ENCODE data around the gene UACA. TPM values are rescaled to one million over a fixed set of nuclear protein-coding genes. Genes with fewer than 3 reads are reported as not detected.

The UACA gene
- polyA plus RNA-seq, 1 of the 3 experiments (the other 2 are of a cell fraction) = 35.9 TPM

DNA sequence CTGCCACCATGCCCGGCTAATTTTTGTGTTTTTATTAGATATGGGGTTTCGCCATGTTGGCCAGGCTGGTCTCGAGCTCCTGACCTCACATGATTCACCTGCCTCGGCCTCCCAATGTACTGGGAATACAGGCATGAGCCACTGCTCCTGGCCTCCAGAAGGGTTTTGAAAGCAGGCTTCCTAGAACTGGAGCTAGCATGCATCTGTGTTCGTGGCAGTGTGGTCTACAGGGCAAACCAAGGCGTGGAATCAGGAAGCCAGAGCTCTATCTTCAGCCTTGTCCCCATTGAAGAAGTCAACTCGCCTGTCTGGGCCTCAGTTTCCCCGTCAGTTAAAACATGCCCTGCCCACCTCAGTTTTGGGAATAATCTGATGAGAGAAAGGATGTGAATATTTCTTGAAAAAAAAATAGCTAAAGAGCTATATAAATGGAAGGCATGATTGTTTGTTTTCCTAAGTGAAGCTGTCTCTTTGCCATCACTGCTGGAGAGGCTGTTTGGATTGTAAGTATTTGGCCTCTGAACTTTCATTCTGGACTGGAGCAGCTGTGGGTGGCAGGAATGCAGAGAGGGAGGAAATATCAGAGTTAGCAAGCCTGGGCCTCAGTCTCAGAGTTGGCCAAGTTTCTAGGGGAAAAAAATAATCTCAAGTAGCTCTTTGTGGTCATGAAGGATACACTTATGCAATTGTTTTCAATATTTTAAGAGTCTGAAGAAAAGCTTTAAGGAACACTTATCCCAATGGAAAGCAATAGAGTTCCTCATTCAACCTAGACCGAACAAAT lies 36.5 kb upstream of the UACA start (continued):
- TF ChIP-seq RAD21 (IDR thresholded peaks at IDR 0.05; ENCODE audit: low read length) (no peak), CHD2 (IDR thresholded peaks at IDR 0.05; ENCODE audit: low read length, partially characterized antibody) (no peak), POLR2AphosphoS5 (IDR thresholded peaks at IDR 0.05; ENCODE audit: low read depth, low read length) (peak; percentile 61; the same call in 1 of the 2 replicates), JUND (IDR thresholded peaks at IDR 0.05) (peak; percentile 72), MXI1 (IDR thresholded peaks at IDR 0.05; ENCODE audit: low read depth, low read length) (no peak), TEAD4 (IDR thresholded peaks at IDR 0.05; ENCODE audit: borderline replicate concordance, insufficient read depth) (peak; percentile 88)
- TF ChIP-seq, protein P1, sequence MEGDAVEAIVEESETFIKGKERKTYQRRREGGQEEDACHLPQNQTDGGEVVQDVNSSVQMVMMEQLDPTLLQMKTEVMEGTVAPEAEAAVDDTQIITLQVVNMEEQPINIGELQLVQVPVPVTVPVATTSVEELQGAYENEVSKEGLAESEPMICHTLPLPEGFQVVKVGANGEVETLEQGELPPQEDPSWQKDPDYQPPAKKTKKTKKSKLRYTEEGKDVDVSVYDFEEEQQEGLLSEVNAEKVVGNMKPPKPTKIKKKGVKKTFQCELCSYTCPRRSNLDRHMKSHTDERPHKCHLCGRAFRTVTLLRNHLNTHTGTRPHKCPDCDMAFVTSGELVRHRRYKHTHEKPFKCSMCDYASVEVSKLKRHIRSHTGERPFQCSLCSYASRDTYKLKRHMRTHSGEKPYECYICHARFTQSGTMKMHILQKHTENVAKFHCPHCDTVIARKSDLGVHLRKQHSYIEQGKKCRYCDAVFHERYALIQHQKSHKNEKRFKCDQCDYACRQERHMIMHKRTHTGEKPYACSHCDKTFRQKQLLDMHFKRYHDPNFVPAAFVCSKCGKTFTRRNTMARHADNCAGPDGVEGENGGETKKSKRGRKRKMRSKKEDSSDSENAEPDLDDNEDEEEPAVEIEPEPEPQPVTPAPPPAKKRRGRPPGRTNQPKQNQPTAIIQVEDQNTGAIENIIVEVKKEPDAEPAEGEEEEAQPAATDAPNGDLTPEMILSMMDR (IDR thresholded peaks at IDR 0.05) = no peak

DNA sequence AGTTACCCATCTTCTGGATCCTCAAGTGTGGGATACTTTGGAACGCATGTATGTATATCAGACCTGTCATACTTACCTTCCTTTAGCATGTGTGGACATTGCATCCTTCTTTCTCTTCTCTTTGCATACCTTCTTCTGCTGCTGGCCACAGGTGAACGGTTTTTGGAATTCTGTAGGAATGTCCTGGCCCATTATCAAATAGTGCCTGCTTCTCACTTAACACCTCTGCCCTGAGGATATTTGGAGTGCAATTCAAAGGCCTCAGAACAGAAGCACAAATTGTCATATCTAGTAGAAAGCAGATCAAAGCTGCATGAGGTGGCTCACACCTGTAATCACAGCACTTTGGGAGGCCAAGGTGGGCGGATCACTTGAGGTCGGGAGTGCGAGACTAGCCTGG lies 34.1 kb upstream of the UACA start:
- no peaks in the 10 kb centered on the region for H3K27me3 ChIP-seq (ENCODE audit: insufficient read depth)
- no peak for TF ChIP-seq MXI1 (IDR thresholded peaks at IDR 0.05; ENCODE audit: low read depth, low read length)
- TF ChIP-seq, protein P2, sequence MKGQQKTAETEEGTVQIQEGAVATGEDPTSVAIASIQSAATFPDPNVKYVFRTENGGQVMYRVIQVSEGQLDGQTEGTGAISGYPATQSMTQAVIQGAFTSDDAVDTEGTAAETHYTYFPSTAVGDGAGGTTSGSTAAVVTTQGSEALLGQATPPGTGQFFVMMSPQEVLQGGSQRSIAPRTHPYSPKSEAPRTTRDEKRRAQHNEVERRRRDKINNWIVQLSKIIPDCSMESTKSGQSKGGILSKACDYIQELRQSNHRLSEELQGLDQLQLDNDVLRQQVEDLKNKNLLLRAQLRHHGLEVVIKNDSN (IDR thresholded peaks at IDR 0.05; ENCODE audit: borderline replicate concordance, low read depth) = no peak
- TF ChIP-seq FOSL2 (IDR thresholded peaks at IDR 0.05; ENCODE audit: borderline replicate concordance, low read depth) = no peak
- TF ChIP-seq CHD2 (IDR thresholded peaks at IDR 0.05; ENCODE audit: low read length, partially characterized antibody) = no peak
- no peak for TF ChIP-seq ELF1 (IDR thresholded peaks at IDR 0.05)
- TF ChIP-seq JUND (IDR thresholded peaks at IDR 0.05) = no peak
- TF ChIP-seq EP300 (IDR thresholded peaks at IDR 0.05; ENCODE audit: borderline replicate concordance in 1 of 2, low read depth in 1 of 2, low read length in 1 of 2) = no peak
- TF ChIP-seq SIN3A (IDR thresholded peaks at IDR 0.05; ENCODE audit: borderline replicate concordance, low read depth, low read length) = no peak
- no peak for TF ChIP-seq TEAD4 (IDR thresholded peaks at IDR 0.05; ENCODE audit: borderline replicate concordance, insufficient read depth)
- TF ChIP-seq, protein P3, sequence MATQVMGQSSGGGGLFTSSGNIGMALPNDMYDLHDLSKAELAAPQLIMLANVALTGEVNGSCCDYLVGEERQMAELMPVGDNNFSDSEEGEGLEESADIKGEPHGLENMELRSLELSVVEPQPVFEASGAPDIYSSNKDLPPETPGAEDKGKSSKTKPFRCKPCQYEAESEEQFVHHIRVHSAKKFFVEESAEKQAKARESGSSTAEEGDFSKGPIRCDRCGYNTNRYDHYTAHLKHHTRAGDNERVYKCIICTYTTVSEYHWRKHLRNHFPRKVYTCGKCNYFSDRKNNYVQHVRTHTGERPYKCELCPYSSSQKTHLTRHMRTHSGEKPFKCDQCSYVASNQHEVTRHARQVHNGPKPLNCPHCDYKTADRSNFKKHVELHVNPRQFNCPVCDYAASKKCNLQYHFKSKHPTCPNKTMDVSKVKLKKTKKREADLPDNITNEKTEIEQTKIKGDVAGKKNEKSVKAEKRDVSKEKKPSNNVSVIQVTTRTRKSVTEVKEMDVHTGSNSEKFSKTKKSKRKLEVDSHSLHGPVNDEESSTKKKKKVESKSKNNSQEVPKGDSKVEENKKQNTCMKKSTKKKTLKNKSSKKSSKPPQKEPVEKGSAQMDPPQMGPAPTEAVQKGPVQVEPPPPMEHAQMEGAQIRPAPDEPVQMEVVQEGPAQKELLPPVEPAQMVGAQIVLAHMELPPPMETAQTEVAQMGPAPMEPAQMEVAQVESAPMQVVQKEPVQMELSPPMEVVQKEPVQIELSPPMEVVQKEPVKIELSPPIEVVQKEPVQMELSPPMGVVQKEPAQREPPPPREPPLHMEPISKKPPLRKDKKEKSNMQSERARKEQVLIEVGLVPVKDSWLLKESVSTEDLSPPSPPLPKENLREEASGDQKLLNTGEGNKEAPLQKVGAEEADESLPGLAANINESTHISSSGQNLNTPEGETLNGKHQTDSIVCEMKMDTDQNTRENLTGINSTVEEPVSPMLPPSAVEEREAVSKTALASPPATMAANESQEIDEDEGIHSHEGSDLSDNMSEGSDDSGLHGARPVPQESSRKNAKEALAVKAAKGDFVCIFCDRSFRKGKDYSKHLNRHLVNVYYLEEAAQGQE (IDR thresholded peaks at IDR 0.05; ENCODE audit: low read depth, low read length) = no peak
- TF ChIP-seq RXRA (IDR thresholded peaks at IDR 0.05; ENCODE audit: borderline replicate concordance, low read depth) = no peak
- TF ChIP-seq, protein P4, sequence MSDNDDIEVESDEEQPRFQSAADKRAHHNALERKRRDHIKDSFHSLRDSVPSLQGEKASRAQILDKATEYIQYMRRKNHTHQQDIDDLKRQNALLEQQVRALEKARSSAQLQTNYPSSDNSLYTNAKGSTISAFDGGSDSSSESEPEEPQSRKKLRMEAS (IDR thresholded peaks at IDR 0.05; ENCODE audit: low read depth) = no peak
- TF ChIP-seq RAD21 (IDR thresholded peaks at IDR 0.05; ENCODE audit: low read length) = no peak
- no peak for TF ChIP-seq MEF2A (IDR thresholded peaks at IDR 0.05; ENCODE audit: borderline replicate concordance, low read depth)
- TF ChIP-seq, protein P5, sequence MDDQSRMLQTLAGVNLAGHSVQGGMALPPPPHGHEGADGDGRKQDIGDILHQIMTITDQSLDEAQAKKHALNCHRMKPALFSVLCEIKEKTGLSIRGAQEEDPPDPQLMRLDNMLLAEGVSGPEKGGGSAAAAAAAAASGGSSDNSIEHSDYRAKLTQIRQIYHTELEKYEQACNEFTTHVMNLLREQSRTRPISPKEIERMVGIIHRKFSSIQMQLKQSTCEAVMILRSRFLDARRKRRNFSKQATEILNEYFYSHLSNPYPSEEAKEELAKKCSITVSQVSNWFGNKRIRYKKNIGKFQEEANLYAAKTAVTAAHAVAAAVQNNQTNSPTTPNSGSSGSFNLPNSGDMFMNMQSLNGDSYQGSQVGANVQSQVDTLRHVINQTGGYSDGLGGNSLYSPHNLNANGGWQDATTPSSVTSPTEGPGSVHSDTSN (IDR thresholded peaks at IDR 0.05) = no peak
- TF ChIP-seq NRF1 (IDR thresholded peaks at IDR 0.05; ENCODE audit: low read depth, low read length) = no peak
- 100% methylated on average over 5 of the region's 5 CpGs for WGBS (ENCODE audit: low lambda C conversion rate)
- H3K4me2 ChIP-seq = no peak overlapping the region
- H3K9me3 ChIP-seq = no peaks in the 10 kb centered on the region
- ChIA-PET POLR2A (no interaction called here), CTCF (interaction anchor here (1.1 to 4.0 kb wide), 3 partner anchors 10 to 77 kb away, joined by 3 to 21 read pairs (median 6); no protein-coding TSS in a partner anchor)
- H3K36me3 ChIP-seq (replicated peaks in 1 of 2; ENCODE audit: control insufficient read depth in 1 of 2, insufficient read depth in 2 of 2, low read length in 1 of 2) = no peaks in the 10 kb centered on the region
- DNase-seq = no peak
- H3K4me1 ChIP-seq (ENCODE audit: control insufficient read depth in 1 of 2, insufficient read depth in 2 of 2, low read depth in 1 of 2, low read length in 1 of 2) = peaks cover 0 to 64% of the 10 kb centered on the region in 2 experiments; a peak in 3 of 4 replicates
- H3K9ac ChIP-seq = no peak overlapping the region
- H3K27ac ChIP-seq (ENCODE audit: low read depth in 2 of 2, low read length in 1 of 2) = no peak overlapping the region
- H3F3A ChIP-seq (replicated peaks; ENCODE audit: insufficient read depth) = peaks cover 63% of the 10 kb centered on the region
- no peak overlapping the region for H3K4me3 ChIP-seq (ENCODE audit: low read depth in 2 of 2, low read length in 1 of 2)
- no peaks in the 10 kb centered on the region for H4K20me1 ChIP-seq (ENCODE audit: insufficient read depth)
- peaks cover 21% of the 10 kb centered on the region; the same call in 1 of the 2 replicates for H3K79me2 ChIP-seq (ENCODE audit: insufficient read depth)
- no peaks in the 10 kb centered on the region for H3K9me2 ChIP-seq
- H2AFZ ChIP-seq (ENCODE audit: low read depth) = no peak overlapping the region

All from SK-N-SH (cell line).